SK-N-SH (cell line): ENCODE data around the gene IRF2BPL. TPM values are rescaled to one million over a fixed set of nuclear protein-coding genes. Genes with fewer than 3 reads are reported as not detected.

Experiments
- CTCF ChIA-PET: fragments of 300-600, 350-600 bp; formaldehyde crosslinking; extraction: SDS; loops from one replicate; lab custom pipeline; 2021; lab: Yijun Ruan, JAX
- POLR2A ChIA-PET: fragments of 350-600 bp; sonication (Branson Sonifier 250); formaldehyde crosslinking; extraction: SDS; loops from one replicate; lab custom pipeline; 2020; ENCODE audit warnings: antibody characterized with exemption, inconsistent platforms; lab: Yijun Ruan, JAX
- DNase-seq: peaks from one replicate; pipeline ENCODE4 v3.0.0; 2012
- H2AFZ ChIP-seq: fragments of 200-600 bp; sonication (generic); 2 replicates; pipeline ENCODE4 v1.8.1; 2016; ENCODE audit warnings: antibody characterized with exemption, mild to moderate bottlenecking, low read depth
- H3F3A ChIP-seq: fragments of 200-600 bp; sonication (generic); replicated peaks from 2 replicates; pipeline ENCODE3; 2016; ENCODE audit warnings: antibody characterized with exemption, mild to moderate bottlenecking; ENCODE audit not compliant: insufficient read depth
- H3K27ac ChIP-seq, 2 experiments: fragments of 200-500 bp in 1 of 2; fragments of 200-600 bp in 1 of 2; sonication (Bioruptor generic) in 1 of 2; sonication (generic), shearing (Covaris generic) in 1 of 2; 2 replicates each; pipeline versions ENCODE4 v1.5.1 to v1.6.1; 2014 to 2016; ENCODE audit warnings: low read depth in 2 of 2, inconsistent platforms in 1 of 2, low read length in 1 of 2, mild to moderate bottlenecking in 1 of 2, mixed read lengths in 1 of 2
- H3K27me3 ChIP-seq: fragments of 200-600 bp; sonication (generic), shearing (Covaris generic); 2 replicates; pipeline ENCODE4 v1.6.1; 2016; ENCODE audit warnings: mixed run types; ENCODE audit not compliant: insufficient read depth
- H3K36me3 ChIP-seq, 2 experiments: fragments of 200-500 bp in 1 of 2; fragments of 200-600 bp in 1 of 2; sonication (Bioruptor generic) in 1 of 2; sonication (generic) in 1 of 2; replicated peaks in 1 of 2; 2 replicates each; pipeline versions ENCODE3 to v1.5.1; 2014 to 2016; ENCODE audit warnings: low read length in 1 of 2, mild to moderate bottlenecking in 1 of 2; ENCODE audit not compliant: insufficient read depth in 2 of 2, control insufficient read depth in 1 of 2
- H3K4me1 ChIP-seq, 2 experiments: fragments of 200-500 bp in 1 of 2; fragments of 200-600 bp in 1 of 2; sonication (Bioruptor generic) in 1 of 2; sonication (generic), shearing (Covaris generic) in 1 of 2; 2 replicates each; pipeline versions ENCODE4 v1.5.1 to v1.6.1; 2014 to 2016; ENCODE audit warnings: low read depth in 1 of 2, low read length in 1 of 2, mixed run types in 1 of 2; ENCODE audit not compliant: insufficient read depth in 2 of 2, control insufficient read depth in 1 of 2
- H3K4me2 ChIP-seq: fragments of 200-600 bp; sonication (generic), shearing (Covaris generic); 2 replicates; pipeline ENCODE4 v1.6.1; 2017; ENCODE audit warnings: mixed run types
- H3K4me3 ChIP-seq, 2 experiments: fragments of 200-500 bp in 1 of 2; fragments of 200-600 bp in 1 of 2; sonication (Bioruptor generic) in 1 of 2; sonication (generic), shearing (Covaris generic) in 1 of 2; 2 replicates each; pipeline versions ENCODE4 v1.5.1 to v1.8.1; 2014 to 2016; ENCODE audit warnings: low read depth in 2 of 2, inconsistent platforms in 1 of 2, low read length in 1 of 2, mild to moderate bottlenecking in 1 of 2, mixed read lengths in 1 of 2, moderate library complexity in 1 of 2
- H3K79me2 ChIP-seq: fragments of 200-600 bp; sonication (generic); 2 replicates; pipeline ENCODE4 v1.8.1; 2017; ENCODE audit warnings: mild to moderate bottlenecking; ENCODE audit not compliant: insufficient read depth
- H3K9ac ChIP-seq: fragments of 200-600 bp; sonication (generic); 2 replicates; pipeline ENCODE4 v1.6.1; 2017; ENCODE audit warnings: mixed run types
- H3K9me2 ChIP-seq: fragments of 200-600 bp; sonication (generic); 2 replicates; pipeline ENCODE4 v1.6.1; 2017; ENCODE audit warnings: mixed run types
- H3K9me3 ChIP-seq: fragments of 200-600 bp; sonication (generic); 2 replicates; pipeline ENCODE4 v1.6.1; 2017; ENCODE audit warnings: mixed run types, mild to moderate bottlenecking, moderate library complexity
- H4K20me1 ChIP-seq: fragments of 200-600 bp; sonication (generic); 2 replicates; pipeline ENCODE4 v1.6.1; 2017; ENCODE audit warnings: mild to moderate bottlenecking, mixed run types; ENCODE audit not compliant: insufficient read depth
- CHD2 ChIP-seq: fragments of 150-350 bp; IDR thresholded peaks from 2 replicates; pipeline ENCODE4 v1.6.1; 2018; ENCODE audit warnings: low read length; ENCODE audit not compliant: partially characterized antibody
- ELF1 ChIP-seq: IDR thresholded peaks from 2 replicates; pipeline ENCODE4 v1.4.0; 2012
- EP300 ChIP-seq, 2 experiments: IDR thresholded peaks; 2 replicates each; pipeline versions ENCODE4 v1.4.0 to v1.6.1; 2012; ENCODE audit warnings: borderline replicate concordance in 1 of 2, low read depth in 1 of 2, low read length in 1 of 2
- EZH2phosphoT487 ChIP-seq: fragments of 200-600 bp; sonication (generic); IDR thresholded peaks from 2 replicates; pipeline ENCODE4 v1.6.1; 2017; ENCODE audit warnings: low read depth, mixed run types, mild to moderate bottlenecking, antibody characterized with exemption, moderate library complexity, borderline replicate concordance
- FOXJ3 ChIP-seq: sonication (generic); formaldehyde crosslinking; IDR thresholded peaks from 2 replicates; pipeline ENCODE4 v1.5.1; 2020; ENCODE audit warnings: mild to moderate bottlenecking, missing genetic modification reagents
- GABPA ChIP-seq: IDR thresholded peaks from 2 replicates; pipeline ENCODE4 v1.4.0; 2012; ENCODE audit warnings: low read depth, mild to moderate bottlenecking
- GATA2 ChIP-seq: sonication (generic); formaldehyde crosslinking; IDR thresholded peaks from 2 replicates; pipeline ENCODE4 v1.5.0; 2020; ENCODE audit warnings: mild to moderate bottlenecking, missing genetic modification reagents
- JUND ChIP-seq: IDR thresholded peaks from 2 replicates; pipeline ENCODE4 v1.4.0; 2012
- MEF2A ChIP-seq: IDR thresholded peaks from 2 replicates; pipeline ENCODE4 v1.4.0; 2012; ENCODE audit warnings: low read depth, borderline replicate concordance
- NFIC ChIP-seq: IDR thresholded peaks from 2 replicates; pipeline ENCODE4 v1.4.0; 2012; ENCODE audit warnings: borderline replicate concordance
- NRF1 ChIP-seq: IDR thresholded peaks from 2 replicates; pipeline ENCODE4 v1.6.1; 2012; ENCODE audit warnings: low read depth, mild to moderate bottlenecking, low read length
- POLR2AphosphoS5 ChIP-seq: IDR thresholded peaks from 2 replicates; pipeline ENCODE4 v1.6.1; 2012; ENCODE audit warnings: low read depth, low read length
- RCOR1 ChIP-seq: fragments of 150-350 bp; IDR thresholded peaks from 2 replicates; pipeline ENCODE4 v1.6.1; 2017; ENCODE audit warnings: antibody characterized with exemption, low read length
- RFX5 ChIP-seq: IDR thresholded peaks from 2 replicates; pipeline ENCODE4 v1.6.1; 2012; ENCODE audit warnings: mild to moderate bottlenecking, improper control_type of control experiment, low read length
- RXRA ChIP-seq: IDR thresholded peaks from 2 replicates; pipeline ENCODE4 v1.4.0; 2012; ENCODE audit warnings: low read depth, mild to moderate bottlenecking, borderline replicate concordance
- SIN3A ChIP-seq: IDR thresholded peaks from 2 replicates; pipeline ENCODE4 v1.6.1; 2012; ENCODE audit warnings: low read depth, mild to moderate bottlenecking, low read length, moderate library complexity, borderline replicate concordance
- TCF12 ChIP-seq: IDR thresholded peaks from 2 replicates; pipeline ENCODE4 v1.4.0; 2012
- YY1 ChIP-seq: IDR thresholded peaks from 2 replicates; pipeline ENCODE4 v1.4.0; 2012; ENCODE audit warnings: low read depth, mild to moderate bottlenecking
- WGBS: methylation state at CpG from one replicate; pipeline ENCODE4 v1.1.6; 2017; ENCODE audit warnings: low lambda C conversion rate; 5-methylcytosine and 5-hydroxymethylcytosine counted together
- polyA plus RNA-seq, 3 experiments: library from polyadenylated mRNA; depleted of rRNA; stranded (reverse); fragments of >200 nt; gene quantifications; 2 replicates each; pipeline ENCODE4 v1.2.3, GENCODE V29; 2012
- TF ChIP-seq, protein P1 (sequence below): IDR thresholded peaks from 2 replicates; pipeline ENCODE4 v1.4.0; 2012; ENCODE audit warnings: low read depth, borderline replicate concordance
- TF ChIP-seq, protein P2 (sequence below): IDR thresholded peaks from 2 replicates; pipeline ENCODE4; 2012
- TF ChIP-seq, protein P3 (sequence below): IDR thresholded peaks from 2 replicates; pipeline ENCODE4 v1.4.0; 2012; ENCODE audit warnings: low read depth, borderline replicate concordance
- TF ChIP-seq, protein P4 (sequence below): fragments of 150-350 bp; IDR thresholded peaks from 2 replicates; pipeline ENCODE4 v1.6.1; 2017; ENCODE audit warnings: antibody characterized with exemption, low read length, low read depth, borderline replicate concordance
- TF ChIP-seq, protein P5 (sequence below): IDR thresholded peaks from 2 replicates; pipeline ENCODE4 v1.6.1; 2012; ENCODE audit warnings: mild to moderate bottlenecking, low read depth, low read length, moderate library complexity

IRF2BPL gene
- polyA plus RNA-seq, 1 of the 3 experiments (the other 2 are of a cell fraction): 17.1 TPM

DNA sequence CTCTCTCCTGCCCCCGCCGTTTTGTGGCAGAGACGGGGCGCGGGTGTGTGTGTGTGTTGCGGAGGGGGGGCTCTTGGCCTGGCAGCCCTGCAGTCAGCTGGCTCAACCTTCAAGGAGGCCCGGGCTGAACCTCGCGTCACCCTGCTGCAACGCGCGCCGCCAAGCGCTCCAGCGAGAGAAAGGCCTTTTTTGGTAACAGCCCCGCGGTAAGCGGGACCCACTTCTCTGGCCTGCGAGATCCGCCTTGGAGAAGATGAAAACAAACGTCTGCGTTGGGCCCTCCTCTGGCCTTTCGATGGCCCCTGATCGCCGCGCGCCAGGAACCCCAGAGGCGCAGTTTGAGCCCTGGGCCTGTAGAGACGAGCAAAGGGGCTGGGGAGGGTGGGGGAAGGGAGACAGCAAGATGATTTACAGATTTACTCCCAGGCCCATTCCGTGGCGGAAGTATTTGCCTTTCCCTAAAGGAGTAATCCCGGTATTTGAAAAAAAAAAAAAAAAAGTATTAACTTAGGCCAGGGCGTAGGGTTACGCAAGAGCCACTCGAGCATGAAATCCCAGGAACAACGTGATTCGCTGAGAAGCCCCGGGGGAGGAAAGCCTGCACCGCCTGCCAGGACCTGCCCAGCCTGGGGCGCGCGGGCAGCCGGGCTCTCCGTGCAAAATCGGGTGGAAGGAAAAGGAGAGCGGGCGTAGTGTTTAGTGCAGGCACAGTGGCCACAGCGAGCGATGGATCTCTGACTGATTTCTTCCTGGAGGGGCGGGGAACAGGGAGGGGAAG is 4.5 kb upstream of the IRF2BPL start (continued):
- TF ChIP-seq TCF12 (peak; percentile 23), CHD2 (peak; percentile 63), NRF1 (no peak), FOXJ3 (no peak), MEF2A (no peak), YY1 (no peak), EP300 (IDR thresholded peaks at IDR 0.05; ENCODE audit: borderline replicate concordance in 1 of 2, low read depth in 1 of 2, low read length in 1 of 2) (peak; percentile 4 to 35; a peak in 2 of 4 replicates)
- TF ChIP-seq, protein P1, sequence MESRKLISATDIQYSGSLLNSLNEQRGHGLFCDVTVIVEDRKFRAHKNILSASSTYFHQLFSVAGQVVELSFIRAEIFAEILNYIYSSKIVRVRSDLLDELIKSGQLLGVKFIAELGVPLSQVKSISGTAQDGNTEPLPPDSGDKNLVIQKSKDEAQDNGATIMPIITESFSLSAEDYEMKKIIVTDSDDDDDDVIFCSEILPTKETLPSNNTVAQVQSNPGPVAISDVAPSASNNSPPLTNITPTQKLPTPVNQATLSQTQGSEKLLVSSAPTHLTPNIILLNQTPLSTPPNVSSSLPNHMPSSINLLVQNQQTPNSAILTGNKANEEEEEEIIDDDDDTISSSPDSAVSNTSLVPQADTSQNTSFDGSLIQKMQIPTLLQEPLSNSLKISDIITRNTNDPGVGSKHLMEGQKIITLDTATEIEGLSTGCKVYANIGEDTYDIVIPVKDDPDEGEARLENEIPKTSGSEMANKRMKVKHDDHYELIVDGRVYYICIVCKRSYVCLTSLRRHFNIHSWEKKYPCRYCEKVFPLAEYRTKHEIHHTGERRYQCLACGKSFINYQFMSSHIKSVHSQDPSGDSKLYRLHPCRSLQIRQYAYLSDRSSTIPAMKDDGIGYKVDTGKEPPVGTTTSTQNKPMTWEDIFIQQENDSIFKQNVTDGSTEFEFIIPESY: peak; percentile 74; the same call in 1 of the 2 replicates
- TF ChIP-seq, protein P2, sequence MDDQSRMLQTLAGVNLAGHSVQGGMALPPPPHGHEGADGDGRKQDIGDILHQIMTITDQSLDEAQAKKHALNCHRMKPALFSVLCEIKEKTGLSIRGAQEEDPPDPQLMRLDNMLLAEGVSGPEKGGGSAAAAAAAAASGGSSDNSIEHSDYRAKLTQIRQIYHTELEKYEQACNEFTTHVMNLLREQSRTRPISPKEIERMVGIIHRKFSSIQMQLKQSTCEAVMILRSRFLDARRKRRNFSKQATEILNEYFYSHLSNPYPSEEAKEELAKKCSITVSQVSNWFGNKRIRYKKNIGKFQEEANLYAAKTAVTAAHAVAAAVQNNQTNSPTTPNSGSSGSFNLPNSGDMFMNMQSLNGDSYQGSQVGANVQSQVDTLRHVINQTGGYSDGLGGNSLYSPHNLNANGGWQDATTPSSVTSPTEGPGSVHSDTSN: peak; percentile 13; the same call in 1 of the 2 replicates
- TF ChIP-seq, all 33 proteins: peak for 15

DNA sequence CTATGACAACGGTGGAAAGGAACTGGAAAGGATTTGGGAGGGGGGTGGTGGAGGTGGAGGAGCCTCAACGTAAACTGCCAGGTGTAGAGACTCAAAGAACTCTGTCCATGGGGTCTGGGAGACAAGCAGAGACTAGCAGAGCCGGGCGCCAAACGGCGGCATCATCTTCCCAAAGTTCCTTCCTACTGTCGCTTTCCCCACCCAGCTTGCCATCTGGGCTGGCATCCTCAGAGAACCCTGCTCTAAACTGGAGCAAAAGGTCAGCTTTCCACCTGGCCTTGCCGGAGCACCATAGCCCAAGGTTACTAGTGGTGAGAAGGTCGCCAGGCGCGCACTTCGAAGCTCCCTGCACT is 4.0 kb upstream of the IRF2BPL start:
- H3K27ac ChIP-seq: peak overlapping the region; percentile 97 to 99
- peaks cover 46% of the 10 kb centered on the region for H3F3A ChIP-seq
- peaks cover 41% of the 10 kb centered on the region for H3K79me2 ChIP-seq
- H3K9ac ChIP-seq: peak overlapping the region; percentile 92
- ChIA-PET POLR2A (interaction anchor here (0.7 to 1.1 kb wide), 2 partner anchors 8 kb away, joined by 3 to 6 read pairs; no protein-coding TSS in a partner anchor), CTCF (interaction anchor here (0.7 to 2.2 kb wide), 6 partner anchors 9 to 119 kb away, joined by 3 to 8 read pairs (median 4); no protein-coding TSS in a partner anchor)
- H4K20me1 ChIP-seq: no peaks in the 10 kb centered on the region
- WGBS: 58% methylated on average over 10 of the region's 12 CpGs
- no peaks in the 10 kb centered on the region for H3K9me2 ChIP-seq
- no peak for DNase-seq
- no peaks in the 10 kb centered on the region for H3K9me3 ChIP-seq
- H3K4me1 ChIP-seq: peaks cover 45 to 46% of the 10 kb centered on the region in 2 experiments
- no peak overlapping the region for H2AFZ ChIP-seq
- no peaks in the 10 kb centered on the region for H3K36me3 ChIP-seq
- peak overlapping the region in 1 of 2 experiments; percentile 64; a peak in 1 of 4 replicates for H3K4me3 ChIP-seq
- H3K27me3 ChIP-seq: no peaks in the 10 kb centered on the region
- peak overlapping the region; percentile 83 for H3K4me2 ChIP-seq
- TF ChIP-seq ELF1 (no peak), SIN3A (no peak), JUND (no peak), NFIC (no peak), GABPA (no peak), MEF2A (no peak), RXRA (no peak), CHD2 (no peak), RFX5 (no peak), EZH2phosphoT487 (no peak), POLR2AphosphoS5 (no peak), GATA2 (CRISPR knock-in tag) (no peak), RCOR1 (no peak), NRF1 (no peak)
- TF ChIP-seq, protein P3, sequence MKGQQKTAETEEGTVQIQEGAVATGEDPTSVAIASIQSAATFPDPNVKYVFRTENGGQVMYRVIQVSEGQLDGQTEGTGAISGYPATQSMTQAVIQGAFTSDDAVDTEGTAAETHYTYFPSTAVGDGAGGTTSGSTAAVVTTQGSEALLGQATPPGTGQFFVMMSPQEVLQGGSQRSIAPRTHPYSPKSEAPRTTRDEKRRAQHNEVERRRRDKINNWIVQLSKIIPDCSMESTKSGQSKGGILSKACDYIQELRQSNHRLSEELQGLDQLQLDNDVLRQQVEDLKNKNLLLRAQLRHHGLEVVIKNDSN: no peak
- TF ChIP-seq, protein P4, sequence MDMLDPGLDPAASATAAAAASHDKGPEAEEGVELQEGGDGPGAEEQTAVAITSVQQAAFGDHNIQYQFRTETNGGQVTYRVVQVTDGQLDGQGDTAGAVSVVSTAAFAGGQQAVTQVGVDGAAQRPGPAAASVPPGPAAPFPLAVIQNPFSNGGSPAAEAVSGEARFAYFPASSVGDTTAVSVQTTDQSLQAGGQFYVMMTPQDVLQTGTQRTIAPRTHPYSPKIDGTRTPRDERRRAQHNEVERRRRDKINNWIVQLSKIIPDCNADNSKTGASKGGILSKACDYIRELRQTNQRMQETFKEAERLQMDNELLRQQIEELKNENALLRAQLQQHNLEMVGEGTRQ: no peak
- TF ChIP-seq, protein P5, sequence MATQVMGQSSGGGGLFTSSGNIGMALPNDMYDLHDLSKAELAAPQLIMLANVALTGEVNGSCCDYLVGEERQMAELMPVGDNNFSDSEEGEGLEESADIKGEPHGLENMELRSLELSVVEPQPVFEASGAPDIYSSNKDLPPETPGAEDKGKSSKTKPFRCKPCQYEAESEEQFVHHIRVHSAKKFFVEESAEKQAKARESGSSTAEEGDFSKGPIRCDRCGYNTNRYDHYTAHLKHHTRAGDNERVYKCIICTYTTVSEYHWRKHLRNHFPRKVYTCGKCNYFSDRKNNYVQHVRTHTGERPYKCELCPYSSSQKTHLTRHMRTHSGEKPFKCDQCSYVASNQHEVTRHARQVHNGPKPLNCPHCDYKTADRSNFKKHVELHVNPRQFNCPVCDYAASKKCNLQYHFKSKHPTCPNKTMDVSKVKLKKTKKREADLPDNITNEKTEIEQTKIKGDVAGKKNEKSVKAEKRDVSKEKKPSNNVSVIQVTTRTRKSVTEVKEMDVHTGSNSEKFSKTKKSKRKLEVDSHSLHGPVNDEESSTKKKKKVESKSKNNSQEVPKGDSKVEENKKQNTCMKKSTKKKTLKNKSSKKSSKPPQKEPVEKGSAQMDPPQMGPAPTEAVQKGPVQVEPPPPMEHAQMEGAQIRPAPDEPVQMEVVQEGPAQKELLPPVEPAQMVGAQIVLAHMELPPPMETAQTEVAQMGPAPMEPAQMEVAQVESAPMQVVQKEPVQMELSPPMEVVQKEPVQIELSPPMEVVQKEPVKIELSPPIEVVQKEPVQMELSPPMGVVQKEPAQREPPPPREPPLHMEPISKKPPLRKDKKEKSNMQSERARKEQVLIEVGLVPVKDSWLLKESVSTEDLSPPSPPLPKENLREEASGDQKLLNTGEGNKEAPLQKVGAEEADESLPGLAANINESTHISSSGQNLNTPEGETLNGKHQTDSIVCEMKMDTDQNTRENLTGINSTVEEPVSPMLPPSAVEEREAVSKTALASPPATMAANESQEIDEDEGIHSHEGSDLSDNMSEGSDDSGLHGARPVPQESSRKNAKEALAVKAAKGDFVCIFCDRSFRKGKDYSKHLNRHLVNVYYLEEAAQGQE: no peak
